ENCODE results near the gene KLHL33.

GRCh38 chr14:20387576-20387975 is 48.4 kb downstream of the KLHL33 start:
- TF ChIP-seq CTCF (IDR thresholded peaks at IDR 0.05) (no peak), POLR2A (IDR thresholded peaks at IDR 0.05) (no peak)

Measured in sigmoid colon (tissue), 3 donors.